ENCODE measurements around the gene LPP. TPM values are rescaled to one million over a fixed set of nuclear protein-coding genes. Genes with fewer than 3 reads are reported as not detected.

LPP gene
- total and polyA plus RNA-seq, 2 of the 13 experiments (the other 11 are each of a cell fraction or from before 2014, with no cell fraction given) = 19.2 to 29.9 TPM

DNA sequence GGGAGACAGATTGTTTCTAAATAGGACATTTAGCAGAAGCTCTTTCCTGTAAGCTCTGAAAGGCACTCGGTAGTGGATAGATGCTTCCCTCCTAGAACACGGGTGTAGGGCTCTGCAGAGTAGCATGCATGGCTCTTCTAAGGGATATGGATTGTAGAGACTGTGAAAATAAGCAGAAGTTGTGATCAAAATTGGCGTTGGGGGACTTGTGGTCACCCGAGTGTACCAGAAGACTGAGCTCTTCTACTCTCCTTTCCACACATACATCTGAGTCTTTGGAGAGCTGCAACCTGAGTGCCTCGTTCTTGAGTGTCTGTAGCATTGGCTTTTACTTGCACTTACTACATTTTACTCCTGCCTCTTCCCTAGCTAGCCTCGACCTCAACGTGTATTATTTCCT is 197.7 kb downstream of the LPP start:
- TF ChIP-seq ZNF7 (CRISPR knock-in tag; IDR thresholded peaks at IDR 0.05) (no peak), XBP1 (CRISPR knock-in tag; IDR thresholded peaks at IDR 0.05) (no peak), ZNF431 (CRISPR knock-in tag; IDR thresholded peaks at IDR 0.05; ENCODE audit: borderline replicate concordance, low read depth) (no peak), HNRNPL (IDR thresholded peaks at IDR 0.05; ENCODE audit: low read depth, low read length) (no peak), JDP2 (CRISPR knock-in tag; IDR thresholded peaks at IDR 0.05; ENCODE audit: borderline replicate concordance) (no peak), ZFX (CRISPR knock-in tag; IDR thresholded peaks at IDR 0.05; ENCODE audit: low read depth) (no peak)
- TF ChIP-seq, protein P1, sequence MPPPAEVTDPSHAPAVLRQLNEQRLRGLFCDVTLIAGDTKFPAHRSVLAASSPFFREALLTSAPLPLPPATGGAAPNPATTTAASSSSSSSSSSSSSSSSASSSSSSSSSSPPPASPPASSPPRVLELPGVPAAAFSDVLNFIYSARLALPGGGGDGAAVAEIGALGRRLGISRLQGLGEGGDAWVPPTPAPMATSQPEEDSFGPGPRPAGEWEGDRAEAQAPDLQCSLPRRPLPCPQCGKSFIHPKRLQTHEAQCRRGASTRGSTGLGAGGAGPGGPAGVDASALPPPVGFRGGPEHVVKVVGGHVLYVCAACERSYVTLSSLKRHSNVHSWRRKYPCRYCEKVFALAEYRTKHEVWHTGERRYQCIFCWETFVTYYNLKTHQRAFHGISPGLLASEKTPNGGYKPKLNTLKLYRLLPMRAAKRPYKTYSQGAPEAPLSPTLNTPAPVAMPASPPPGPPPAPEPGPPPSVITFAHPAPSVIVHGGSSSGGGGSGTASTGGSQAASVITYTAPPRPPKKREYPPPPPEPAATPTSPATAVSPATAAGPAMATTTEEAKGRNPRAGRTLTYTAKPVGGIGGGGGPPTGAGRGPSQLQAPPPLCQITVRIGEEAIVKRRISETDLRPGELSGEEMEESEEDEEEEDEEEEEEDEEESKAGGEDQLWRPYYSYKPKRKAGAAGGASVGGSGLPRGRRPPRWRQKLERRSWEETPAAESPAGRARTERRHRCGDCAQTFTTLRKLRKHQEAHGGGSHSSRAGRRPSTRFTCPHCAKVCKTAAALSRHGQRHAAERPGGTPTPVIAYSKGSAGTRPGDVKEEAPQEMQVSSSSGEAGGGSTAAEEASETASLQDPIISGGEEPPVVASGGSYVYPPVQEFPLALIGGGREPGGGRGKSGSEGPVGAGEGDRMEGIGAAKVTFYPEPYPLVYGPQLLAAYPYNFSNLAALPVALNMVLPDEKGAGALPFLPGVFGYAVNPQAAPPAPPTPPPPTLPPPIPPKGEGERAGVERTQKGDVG (CRISPR knock-in tag; IDR thresholded peaks at IDR 0.05; ENCODE audit: borderline replicate concordance) = no peak
- TF ChIP-seq, protein P2, sequence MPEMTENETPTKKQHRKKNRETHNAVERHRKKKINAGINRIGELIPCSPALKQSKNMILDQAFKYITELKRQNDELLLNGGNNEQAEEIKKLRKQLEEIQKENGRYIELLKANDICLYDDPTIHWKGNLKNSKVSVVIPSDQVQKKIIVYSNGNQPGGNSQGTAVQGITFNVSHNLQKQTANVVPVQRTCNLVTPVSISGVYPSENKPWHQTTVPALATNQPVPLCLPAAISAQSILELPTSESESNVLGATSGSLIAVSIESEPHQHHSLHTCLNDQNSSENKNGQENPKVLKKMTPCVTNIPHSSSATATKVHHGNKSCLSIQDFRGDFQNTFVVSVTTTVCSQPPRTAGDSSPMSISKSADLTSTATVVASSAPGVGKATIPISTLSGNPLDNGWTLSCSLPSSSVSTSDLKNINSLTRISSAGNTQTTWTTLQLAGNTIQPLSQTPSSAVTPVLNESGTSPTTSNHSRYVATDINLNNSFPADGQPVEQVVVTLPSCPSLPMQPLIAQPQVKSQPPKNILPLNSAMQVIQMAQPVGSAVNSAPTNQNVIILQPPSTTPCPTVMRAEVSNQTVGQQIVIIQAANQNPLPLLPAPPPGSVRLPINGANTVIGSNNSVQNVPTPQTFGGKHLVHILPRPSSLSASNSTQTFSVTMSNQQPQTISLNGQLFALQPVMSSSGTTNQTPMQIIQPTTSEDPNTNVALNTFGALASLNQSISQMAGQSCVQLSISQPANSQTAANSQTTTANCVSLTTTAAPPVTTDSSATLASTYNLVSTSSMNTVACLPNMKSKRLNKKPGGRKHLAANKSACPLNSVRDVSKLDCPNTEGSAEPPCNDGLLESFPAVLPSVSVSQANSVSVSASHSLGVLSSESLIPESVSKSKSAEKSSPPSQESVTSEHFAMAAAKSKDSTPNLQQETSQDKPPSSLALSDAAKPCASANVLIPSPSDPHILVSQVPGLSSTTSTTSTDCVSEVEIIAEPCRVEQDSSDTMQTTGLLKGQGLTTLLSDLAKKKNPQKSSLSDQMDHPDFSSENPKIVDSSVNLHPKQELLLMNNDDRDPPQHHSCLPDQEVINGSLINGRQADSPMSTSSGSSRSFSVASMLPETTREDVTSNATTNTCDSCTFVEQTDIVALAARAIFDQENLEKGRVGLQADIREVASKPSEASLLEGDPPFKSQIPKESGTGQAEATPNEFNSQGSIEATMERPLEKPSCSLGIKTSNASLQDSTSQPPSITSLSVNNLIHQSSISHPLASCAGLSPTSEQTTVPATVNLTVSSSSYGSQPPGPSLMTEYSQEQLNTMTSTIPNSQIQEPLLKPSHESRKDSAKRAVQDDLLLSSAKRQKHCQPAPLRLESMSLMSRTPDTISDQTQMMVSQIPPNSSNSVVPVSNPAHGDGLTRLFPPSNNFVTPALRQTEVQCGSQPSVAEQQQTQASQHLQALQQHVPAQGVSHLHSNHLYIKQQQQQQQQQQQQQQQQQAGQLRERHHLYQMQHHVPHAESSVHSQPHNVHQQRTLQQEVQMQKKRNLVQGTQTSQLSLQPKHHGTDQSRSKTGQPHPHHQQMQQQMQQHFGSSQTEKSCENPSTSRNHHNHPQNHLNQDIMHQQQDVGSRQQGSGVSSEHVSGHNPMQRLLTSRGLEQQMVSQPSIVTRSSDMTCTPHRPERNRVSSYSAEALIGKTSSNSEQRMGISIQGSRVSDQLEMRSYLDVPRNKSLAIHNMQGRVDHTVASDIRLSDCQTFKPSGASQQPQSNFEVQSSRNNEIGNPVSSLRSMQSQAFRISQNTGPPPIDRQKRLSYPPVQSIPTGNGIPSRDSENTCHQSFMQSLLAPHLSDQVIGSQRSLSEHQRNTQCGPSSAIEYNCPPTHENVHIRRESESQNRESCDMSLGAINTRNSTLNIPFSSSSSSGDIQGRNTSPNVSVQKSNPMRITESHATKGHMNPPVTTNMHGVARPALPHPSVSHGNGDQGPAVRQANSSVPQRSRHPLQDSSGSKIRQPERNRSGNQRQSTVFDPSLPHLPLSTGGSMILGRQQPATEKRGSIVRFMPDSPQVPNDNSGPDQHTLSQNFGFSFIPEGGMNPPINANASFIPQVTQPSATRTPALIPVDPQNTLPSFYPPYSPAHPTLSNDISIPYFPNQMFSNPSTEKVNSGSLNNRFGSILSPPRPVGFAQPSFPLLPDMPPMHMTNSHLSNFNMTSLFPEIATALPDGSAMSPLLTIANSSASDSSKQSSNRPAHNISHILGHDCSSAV (CRISPR knock-in tag; IDR thresholded peaks at IDR 0.05; ENCODE audit: borderline replicate concordance) = no peak
- TF ChIP-seq, protein P3, sequence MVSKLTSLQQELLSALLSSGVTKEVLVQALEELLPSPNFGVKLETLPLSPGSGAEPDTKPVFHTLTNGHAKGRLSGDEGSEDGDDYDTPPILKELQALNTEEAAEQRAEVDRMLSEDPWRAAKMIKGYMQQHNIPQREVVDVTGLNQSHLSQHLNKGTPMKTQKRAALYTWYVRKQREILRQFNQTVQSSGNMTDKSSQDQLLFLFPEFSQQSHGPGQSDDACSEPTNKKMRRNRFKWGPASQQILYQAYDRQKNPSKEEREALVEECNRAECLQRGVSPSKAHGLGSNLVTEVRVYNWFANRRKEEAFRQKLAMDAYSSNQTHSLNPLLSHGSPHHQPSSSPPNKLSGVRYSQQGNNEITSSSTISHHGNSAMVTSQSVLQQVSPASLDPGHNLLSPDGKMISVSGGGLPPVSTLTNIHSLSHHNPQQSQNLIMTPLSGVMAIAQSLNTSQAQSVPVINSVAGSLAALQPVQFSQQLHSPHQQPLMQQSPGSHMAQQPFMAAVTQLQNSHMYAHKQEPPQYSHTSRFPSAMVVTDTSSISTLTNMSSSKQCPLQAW (CRISPR knock-in tag; IDR thresholded peaks at IDR 0.05) = no peak
- Histone ChIP-seq H3K27ac (ENCODE audit: extremely low read length, insufficient read depth, low read length) (no peak overlapping the region), H3K27me3 (ENCODE audit: control insufficient read depth in 1 of 2, insufficient read depth in 2 of 2, low read length in 2 of 2) (no peaks in the 10 kb centered on the region), H3K36me3 (replicated peaks in 1 of 2; ENCODE audit: control insufficient read depth in 1 of 2, insufficient read depth in 2 of 2, low read length in 2 of 2) (peaks cover 2 to 5% of the 10 kb centered on the region in 2 experiments; a peak in 3 of 5 replicates), H3K79me2 (ENCODE audit: insufficient read depth, low read length) (peaks cover 2% of the 10 kb centered on the region), H3K9me3 (ENCODE audit: low read length) (no peaks in the 10 kb centered on the region), H3K9ac (ENCODE audit: insufficient read depth, low read depth, low read length) (no peak overlapping the region), H3K4me3 (replicated peaks in 1 of 3; ENCODE audit: insufficient read depth in 1 of 3, low read depth in 2 of 3, low read length in 3 of 3) (no peak overlapping the region), H2AFZ (ENCODE audit: low read length) (no peak overlapping the region), H4K20me1 (ENCODE audit: insufficient read depth, low read length) (no peaks in the 10 kb centered on the region), H3K4me2 (ENCODE audit: low read depth, low read length) (no peak overlapping the region), H3K4me1 (ENCODE audit: insufficient read depth, low read length) (peaks cover 27% of the 10 kb centered on the region)
- intact Hi-C loops (cut with micrococcal nuclease; ENCODE audit: unreplicated experiment) (no loop called here), in situ Hi-C loops (cut with HindIII; ENCODE audit: extremely low pct_ligation_motif_present, low pct_unique_long_range_greater_than_20kb) (no loop called here)
- no TSS peak for BruUV-seq (replicated peaks)
- CTCF ChIA-PET (ENCODE audit: low intra/inter-chr PET ratio, low total read pairs) = no interaction called here
- WGBS (ENCODE audit: low lambda C conversion rate) = 95% methylated on average over 7 of the region's 7 CpGs
- FAIRE-seq (no peak), ATAC-seq (no peak), DNase-seq (ENCODE audit: low spot score) (no peak)
- POLR2A ChIA-PET = interaction anchor here (0.9 to 1.0 kb wide), 2 partner anchors 29 to 57 kb away, joined by 3 read pairs; no protein-coding TSS in a partner anchor
